Middle frontal gyrus (tissue), 1 donor: ENCODE data around the gene TMEM138.

Experiments
- DNase-seq: peaks from one replicate; pipeline ENCODE4 v3.0.0-alpha.2; 2015; ENCODE audit warnings: low spot score; ENCODE audit errors: extremely low spot score

The TMEM138 gene

DNA sequence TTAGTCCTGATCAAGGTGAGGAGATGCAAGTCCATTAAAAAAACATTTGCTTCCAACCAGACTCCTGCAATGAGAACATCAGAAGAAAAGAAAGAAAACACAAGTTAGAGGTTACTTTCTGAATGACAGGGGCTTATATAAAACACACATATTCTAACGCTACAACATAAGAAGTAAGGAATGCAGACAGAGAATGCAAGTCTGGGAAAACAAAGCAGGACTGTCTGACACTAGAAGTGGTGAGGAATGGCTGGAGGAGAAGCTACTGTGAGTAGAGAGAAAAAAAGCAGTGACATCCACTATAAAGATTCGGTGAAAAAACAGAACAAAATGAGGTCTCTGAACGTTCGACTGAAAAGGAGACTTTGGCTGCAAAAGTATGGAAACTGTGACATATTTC lies 42.5 kb downstream of the TMEM138 start:
- no peak for DNase-seq

GRCh38 chr11:61406067-61406466 lies 43.9 kb downstream of the TMEM138 start:
- no peak for DNase-seq

GRCh38 chr11:61406991-61407728 lies 45.0 kb downstream of the TMEM138 start:
- no peak for DNase-seq

- no peak for DNase-seq
Observed at GRCh38 chr11:61411589-61411988, 49.4 kb downstream of the TMEM138 start.

DNA sequence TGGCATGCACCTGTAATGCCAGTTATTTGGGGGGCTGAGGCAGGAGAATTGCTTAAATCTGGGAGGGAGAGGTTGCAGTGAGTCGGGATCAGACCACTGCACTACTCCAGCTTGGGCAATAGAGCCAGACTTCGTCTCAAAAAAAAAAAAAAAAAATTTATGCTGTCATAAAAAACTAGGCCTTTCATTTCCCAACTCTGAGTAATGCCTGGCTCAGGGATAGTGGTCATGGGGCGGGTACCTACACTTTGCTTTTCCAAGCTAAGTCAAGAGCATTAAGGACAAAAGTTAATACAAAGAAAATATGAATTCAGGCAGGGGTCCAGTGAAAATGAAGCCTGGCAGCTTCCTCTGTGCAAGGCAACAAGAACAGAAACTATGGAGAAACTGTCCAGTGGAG lies 51.3 kb downstream of the TMEM138 start:
- no peak for DNase-seq

- DNase-seq, result no peak
Observed at GRCh38 chr11:61414547-61414946, 52.4 kb downstream of the TMEM138 start.

DNA sequence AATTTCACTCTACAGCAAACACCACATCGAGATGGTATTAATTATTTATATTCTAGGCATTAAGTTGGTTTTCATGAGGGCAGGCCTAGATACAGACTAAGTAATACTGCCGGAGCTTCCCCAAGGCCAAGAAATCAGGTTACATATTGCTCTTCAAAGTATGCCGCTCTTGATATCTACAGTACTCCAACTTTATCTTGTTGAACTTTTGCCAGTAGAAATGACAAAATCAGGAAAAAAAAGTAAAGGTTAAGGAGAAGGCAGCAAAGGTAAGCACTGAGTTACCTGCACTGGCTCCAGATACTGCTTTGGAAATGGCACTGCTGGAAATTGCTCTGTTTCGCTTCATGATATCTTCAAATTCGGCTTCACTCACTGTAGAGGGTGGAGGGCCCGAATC lies 53.2 kb downstream of the TMEM138 start:
- no peak for DNase-seq

DNA sequence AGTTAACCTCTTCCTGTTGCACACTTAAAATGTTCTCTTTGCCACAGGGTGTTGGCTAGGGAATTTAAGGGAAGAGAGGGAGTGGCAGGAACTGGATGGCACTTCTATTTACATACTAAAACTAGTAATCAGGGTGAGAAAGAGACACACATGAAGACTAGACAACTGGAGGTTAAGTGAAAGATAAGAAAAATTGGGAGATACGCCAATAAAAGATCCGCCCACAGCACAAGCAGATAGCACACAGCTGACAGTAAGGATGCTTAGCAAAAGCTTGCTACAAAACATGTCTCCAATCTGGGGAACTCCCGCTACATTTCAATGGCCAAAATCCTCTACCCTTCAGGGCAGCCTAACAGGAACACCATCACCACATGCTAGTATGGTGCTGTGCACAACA lies 54.8 kb downstream of the TMEM138 start:
- no peak for DNase-seq

DNA sequence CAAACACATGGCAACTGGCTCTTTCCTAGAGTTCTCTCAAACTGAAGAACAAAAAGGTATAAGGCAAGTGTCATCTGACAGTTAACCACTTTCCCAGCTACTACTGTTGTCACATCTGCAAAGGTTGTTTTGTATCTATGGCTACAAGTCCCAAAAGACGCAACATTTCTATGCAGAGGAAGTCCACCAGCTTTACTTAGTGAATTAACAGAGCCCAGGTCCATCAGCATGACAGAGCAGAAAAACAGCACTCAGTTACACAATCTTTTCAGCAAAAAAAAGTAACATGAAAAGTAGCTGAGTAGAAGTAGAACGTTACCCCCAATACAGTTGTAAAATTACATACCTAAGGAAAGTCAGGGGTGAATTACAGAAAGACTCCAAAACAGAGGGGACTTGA lies 55.5 kb downstream of the TMEM138 start:
- DNase-seq, result no peak

DNA sequence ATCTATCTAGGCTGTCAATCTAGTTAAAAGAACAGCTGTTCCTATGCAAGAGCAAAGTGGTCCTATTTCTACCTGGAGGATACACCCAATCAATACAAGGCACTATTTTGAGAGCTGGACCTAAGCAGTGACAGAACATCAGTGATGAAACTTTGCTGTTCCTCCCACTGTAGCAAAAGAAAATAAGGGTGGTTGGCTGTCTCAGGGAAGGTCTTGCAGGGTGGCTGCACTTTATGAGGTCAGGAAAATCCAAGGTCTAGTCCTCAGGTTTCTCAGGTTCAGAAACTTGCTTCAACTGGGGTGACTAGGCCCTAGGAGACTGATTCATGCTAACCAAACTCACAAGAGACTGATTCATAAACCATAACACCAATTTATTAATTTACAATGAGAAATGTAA lies 56.0 kb downstream of the TMEM138 start:
- DNase-seq, result no peak
